SK-N-SH treated with all-trans-retinoic acid at 6 μM for 48 hours (cell line): ENCODE data around the gene DERA.

Source experiments
- ARNTL ChIP-seq: fragments of 450-650 bp; formaldehyde crosslinking; IDR thresholded peaks from 2 replicates; pipeline ENCODE4 v1.5.0; 2020; ENCODE audit warnings: low read depth, mild to moderate bottlenecking, moderate library complexity, borderline replicate concordance
- ESRRG ChIP-seq: fragments of 250-450 bp; sonication (Bioruptor Pico); IDR thresholded peaks from 2 replicates; pipeline ENCODE4 v1.6.1; 2021; ENCODE audit warnings: mild to moderate bottlenecking
- ISL1 ChIP-seq: fragments of 250-450 bp; sonication (Bioruptor Pico); IDR thresholded peaks from 2 replicates; pipeline ENCODE4 v2.1.2; 2022; ENCODE audit warnings: mild to moderate bottlenecking, moderate library complexity
- TSHZ2 ChIP-seq: fragments of 250-450 bp; sonication (Bioruptor Pico); IDR thresholded peaks from 2 replicates; pipeline ENCODE4 v1.5.0; 2020; ENCODE audit warnings: mild to moderate bottlenecking, moderate library complexity
- ZC3H10 ChIP-seq: fragments of 250-450 bp; sonication (Bioruptor Pico); IDR thresholded peaks from 2 replicates; pipeline ENCODE4 v1.5.1; 2021; ENCODE audit warnings: mild to moderate bottlenecking, moderate library complexity

DNA sequence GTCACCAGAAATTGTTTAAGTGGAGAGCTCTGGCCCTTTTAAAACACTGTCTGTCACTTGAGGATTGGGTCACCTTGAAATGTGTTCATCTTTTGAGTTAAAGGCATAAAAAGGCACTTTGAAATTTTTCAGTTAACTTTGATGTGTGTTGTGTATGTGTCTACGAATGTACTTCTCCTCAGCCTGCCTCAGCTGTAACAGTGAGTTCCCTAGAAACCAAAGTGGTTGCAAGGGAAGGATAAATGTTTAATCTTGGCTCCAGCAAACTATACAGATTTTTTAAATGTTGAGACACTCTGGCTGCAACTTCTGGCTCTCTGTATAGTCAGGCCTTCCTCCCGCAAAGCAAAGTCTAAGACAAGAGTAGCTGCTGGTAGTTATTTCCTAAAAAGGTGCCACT is 8.3 kb downstream of the DERA start:
- TF ChIP-seq ISL1 (CRISPR knock-in tag) (no peak), ARNTL (CRISPR knock-in tag) (no peak), TSHZ2 (CRISPR knock-in tag) (no peak), ZC3H10 (CRISPR knock-in tag) (no peak), ESRRG (CRISPR knock-in tag) (no peak)
